ENCODE data around the gene TEN1. TPM values are rescaled to one million over a fixed set of nuclear protein-coding genes. Genes with fewer than 3 reads are reported as not detected.

The TEN1 gene
- total RNA-seq, 4 donors from 2014 or later = 4.6 to 11.3 (median 10.7) TPM

DNA sequence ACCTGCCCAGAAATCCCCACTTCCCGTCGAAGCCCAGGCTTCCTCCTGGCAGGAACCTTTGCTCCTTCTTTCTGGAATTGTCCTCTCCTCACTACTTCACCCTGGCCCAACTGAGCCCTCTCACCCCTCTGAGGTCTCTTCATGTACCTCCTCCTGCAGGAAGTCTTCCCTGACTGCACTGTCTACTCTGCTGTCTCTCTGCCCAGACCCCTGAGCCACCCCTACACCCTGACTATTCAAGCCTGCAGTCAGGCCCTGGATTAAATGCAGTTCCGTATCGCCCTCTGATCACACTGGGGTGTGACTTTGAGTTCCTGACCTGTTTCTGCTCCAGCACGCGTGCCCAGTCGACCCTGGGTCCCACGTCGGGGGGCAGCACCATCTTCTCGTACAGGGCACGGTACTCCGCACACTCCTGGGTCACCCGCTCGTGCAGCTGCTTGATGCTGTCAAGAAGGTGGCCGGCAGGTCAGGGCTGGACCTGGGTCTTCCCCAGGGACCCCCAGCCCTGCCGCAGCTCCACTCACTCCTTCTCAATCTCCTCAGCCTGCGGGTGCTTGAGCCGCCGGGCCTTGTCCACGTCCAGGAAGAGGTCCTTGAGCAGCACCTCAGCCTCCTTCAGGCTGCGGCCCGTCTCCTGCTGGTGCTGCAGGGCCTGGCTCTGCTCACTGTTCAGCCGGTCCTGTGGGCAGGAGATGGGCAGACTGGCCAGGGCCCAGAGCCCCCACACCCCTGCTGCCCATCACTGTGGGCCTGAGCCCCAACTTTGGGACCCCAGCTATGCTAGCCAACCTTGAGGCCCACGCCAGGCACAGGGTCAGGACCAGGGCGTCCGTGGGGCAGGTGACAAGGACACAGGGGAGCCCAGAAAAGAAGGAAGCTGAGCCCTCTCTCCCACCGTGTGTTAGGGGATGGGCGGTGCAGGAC, 44.2 kb downstream of the TEN1 start:
- no peak for DNase-seq (ENCODE audit: extremely low spot score)
- 88% methylated on average over 28 of the region's 28 CpGs for WGBS
- Histone ChIP-seq H3K4me3 (no peak overlapping the region), H3K36me3 (no peaks in the 10 kb centered on the region), H3K9me3 (no peaks in the 10 kb centered on the region), H3K27ac (replicated peaks in 1 of 4) (no peak overlapping the region), H3K4me1 (no peaks in the 10 kb centered on the region), H3K27me3 (peaks cover 0 to 12% (median 0%) of the 10 kb centered on the region in 4 donors)
- intact Hi-C loops (cut with DNase I) = no loop called here
- TF ChIP-seq EP300 (IDR thresholded peaks at IDR 0.05) (no peak), POLR2AphosphoS5 (IDR thresholded peaks at IDR 0.05) (no peak), POLR2A (IDR thresholded peaks at IDR 0.05; ENCODE audit: low read depth) (no peak)

GRCh38 chr17:76023900-76024237, 44.8 kb downstream of the TEN1 start:
- H3K27ac ChIP-seq (replicated peaks in 1 of 4) = no peak overlapping the region
- TF ChIP-seq POLR2A (IDR thresholded peaks at IDR 0.05; ENCODE audit: low read depth) (no peak), POLR2AphosphoS5 (IDR thresholded peaks at IDR 0.05) (no peak), CTCF (IDR thresholded peaks at IDR 0.05) (no peak), EP300 (IDR thresholded peaks at IDR 0.05) (no peak)
- no peaks in the 10 kb centered on the region for H3K36me3 ChIP-seq
- no peaks in the 10 kb centered on the region for H3K4me1 ChIP-seq
- intact Hi-C loops (cut with DNase I) = no loop called here
- DNase-seq (ENCODE audit: extremely low spot score) = no peak
- H3K9me3 ChIP-seq = no peaks in the 10 kb centered on the region
- H3K4me3 ChIP-seq = no peak overlapping the region
- peaks cover 0 to 12% (median 0%) of the 10 kb centered on the region in 4 donors for H3K27me3 ChIP-seq
- WGBS = 92% methylated on average over 5 of the region's 9 CpGs

DNA sequence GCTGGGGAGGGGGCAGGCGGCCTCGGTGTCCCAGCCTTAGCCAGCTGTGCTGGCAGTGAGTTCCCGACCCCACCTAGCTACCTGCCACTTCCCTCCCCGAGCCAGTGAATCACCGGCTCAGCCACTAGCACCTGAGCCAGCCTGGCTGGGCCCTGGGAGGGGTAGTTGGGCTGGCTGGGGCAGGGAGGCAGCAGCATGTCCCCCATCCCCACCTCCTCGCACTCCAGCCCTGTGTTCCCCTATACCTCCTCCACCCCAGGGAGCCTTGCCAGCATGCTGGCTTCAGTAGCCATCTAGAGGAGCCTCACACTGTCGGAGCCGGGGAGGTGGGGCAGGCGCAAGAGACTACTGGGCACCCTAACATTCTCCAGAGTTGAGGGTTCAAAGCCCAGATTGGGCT, 45.3 kb downstream of the TEN1 start:
- TF ChIP-seq POLR2AphosphoS5 (IDR thresholded peaks at IDR 0.05) (no peak), EP300 (IDR thresholded peaks at IDR 0.05) (no peak), CTCF (IDR thresholded peaks at IDR 0.05) (no peak), POLR2A (IDR thresholded peaks at IDR 0.05; ENCODE audit: low read depth) (no peak)
- WGBS = 92% methylated on average over 6 of the region's 9 CpGs

GRCh38 chr17:76025294-76025693, 46.3 kb downstream of the TEN1 start:
- Histone ChIP-seq H3K36me3 (no peaks in the 10 kb centered on the region), H3K4me1 (peaks cover 0 to 4% (median 0%) of the 10 kb centered on the region in 4 donors), H3K9me3 (no peaks in the 10 kb centered on the region), H3K27me3 (peaks cover 0 to 12% (median 0%) of the 10 kb centered on the region in 4 donors), H3K27ac (replicated peaks in 1 of 4) (no peak overlapping the region), H3K4me3 (no peak overlapping the region)
- 98% methylated on average over 8 of the region's 12 CpGs for WGBS
- intact Hi-C loops (cut with DNase I) = no loop called here
- DNase-seq (ENCODE audit: extremely low spot score) = no peak
- no peak for TF ChIP-seq POLR2AphosphoS5 (IDR thresholded peaks at IDR 0.05)
- TF ChIP-seq CTCF (IDR thresholded peaks at IDR 0.05) = no peak
- TF ChIP-seq EP300 (IDR thresholded peaks at IDR 0.05) = no peak
- TF ChIP-seq POLR2A (IDR thresholded peaks at IDR 0.05; ENCODE audit: low read depth) = no peak

More for the DNA sequence above, 45.3 kb downstream of the TEN1 start:
- no peaks in the 10 kb centered on the region for H3K9me3 ChIP-seq
- H3K27ac ChIP-seq (replicated peaks in 1 of 4) = no peak overlapping the region
- H3K27me3 ChIP-seq = peaks cover 0 to 12% (median 0%) of the 10 kb centered on the region in 4 donors
- no peak overlapping the region for H3K4me3 ChIP-seq
- intact Hi-C loops (cut with DNase I) = no loop called here
- no peak for DNase-seq (ENCODE audit: extremely low spot score)
- no peaks in the 10 kb centered on the region for H3K36me3 ChIP-seq
- H3K4me1 ChIP-seq = no peaks in the 10 kb centered on the region

- Histone ChIP-seq H3K9me3 (no peaks in the 10 kb centered on the region), H3K27ac (replicated peaks in 1 of 4) (no peak overlapping the region), H3K4me3 (no peak overlapping the region), H3K36me3 (no peaks in the 10 kb centered on the region), H3K27me3 (peaks cover 0 to 10% (median 0%) of the 10 kb centered on the region in 4 donors), H3K4me1 (peaks cover 0 to 4% (median 0%) of the 10 kb centered on the region in 4 donors)
- intact Hi-C loops (cut with DNase I) = no loop called here
- WGBS = 75% methylated on average over 1 of the region's 15 CpGs
- DNase-seq (ENCODE audit: extremely low spot score) = no peak
- no peak for TF ChIP-seq EP300 (IDR thresholded peaks at IDR 0.05)
- TF ChIP-seq POLR2A (IDR thresholded peaks at IDR 0.05; ENCODE audit: low read depth) = no peak
- no peak for TF ChIP-seq POLR2AphosphoS5 (IDR thresholded peaks at IDR 0.05)
- no peak for TF ChIP-seq CTCF (IDR thresholded peaks at IDR 0.05)
Measured at GRCh38 chr17:76026714-76027158, 47.7 kb downstream of the TEN1 start.

Data from esophagus muscularis mucosa (tissue), 4 donors.